Measurements from ENCODE around the gene ANTXR1.

Gene ANTXR1

DNA sequence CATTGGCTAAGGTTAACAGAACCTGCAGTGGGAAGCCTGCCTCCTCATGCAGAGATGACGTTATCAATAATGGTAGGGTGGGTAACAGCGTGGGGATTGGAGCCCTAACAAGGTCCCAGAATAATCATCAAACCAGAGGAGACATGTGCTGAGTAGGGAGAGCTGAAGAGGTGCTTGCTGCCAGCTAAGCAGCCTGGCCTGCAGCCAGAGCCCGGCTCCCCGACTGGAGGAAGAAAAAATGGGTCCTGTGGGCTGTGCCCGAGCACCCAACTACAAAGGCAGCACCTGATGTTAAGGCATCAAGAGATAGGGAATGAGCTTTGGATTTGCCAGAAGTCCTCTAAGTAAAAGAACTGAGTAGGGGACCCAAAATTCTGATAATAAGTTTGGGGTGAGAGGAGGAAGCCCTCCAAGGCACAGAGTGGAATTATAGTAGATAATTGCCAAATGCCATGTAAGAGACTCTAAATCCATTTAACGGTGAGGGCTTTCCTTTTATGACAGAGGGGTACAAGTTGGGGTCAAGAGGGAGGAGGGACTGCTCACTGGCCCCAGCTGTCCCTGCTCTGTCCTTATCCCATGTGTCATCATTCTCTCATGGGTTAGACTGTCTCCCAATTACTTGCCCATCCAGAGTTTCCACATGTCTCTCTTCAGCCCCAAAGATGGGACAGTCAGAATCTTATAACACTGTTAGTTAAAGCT is 156.1 kb downstream of the ANTXR1 start:
- no peaks in the 10 kb centered on the region for H4K20me1 ChIP-seq (ENCODE audit: insufficient read depth, low read length)
- H3K27me3 ChIP-seq (ENCODE audit: low read depth, low read length), result peaks cover 62% of the 10 kb centered on the region
- no peaks in the 10 kb centered on the region for H3K79me2 ChIP-seq (ENCODE audit: low read length)
- no peak overlapping the region for H2AFZ ChIP-seq (ENCODE audit: low read depth, low read length)
- H3K36me3 ChIP-seq (replicated peaks; ENCODE audit: low read depth, low read length), result no peaks in the 10 kb centered on the region
- H3K27ac ChIP-seq (ENCODE audit: low read length), result no peak overlapping the region
- H3K4me2 ChIP-seq (ENCODE audit: low read length), result peak overlapping the region; percentile 44; the same call in 1 of the 2 replicates
- peaks cover 11% of the 10 kb centered on the region for H3K4me1 ChIP-seq (ENCODE audit: low read length)
- H3K9me3 ChIP-seq (ENCODE audit: insufficient read depth, low read length), result no peaks in the 10 kb centered on the region
- no peak overlapping the region for H3K4me3 ChIP-seq (ENCODE audit: low read length)
- TF ChIP-seq, protein P1, sequence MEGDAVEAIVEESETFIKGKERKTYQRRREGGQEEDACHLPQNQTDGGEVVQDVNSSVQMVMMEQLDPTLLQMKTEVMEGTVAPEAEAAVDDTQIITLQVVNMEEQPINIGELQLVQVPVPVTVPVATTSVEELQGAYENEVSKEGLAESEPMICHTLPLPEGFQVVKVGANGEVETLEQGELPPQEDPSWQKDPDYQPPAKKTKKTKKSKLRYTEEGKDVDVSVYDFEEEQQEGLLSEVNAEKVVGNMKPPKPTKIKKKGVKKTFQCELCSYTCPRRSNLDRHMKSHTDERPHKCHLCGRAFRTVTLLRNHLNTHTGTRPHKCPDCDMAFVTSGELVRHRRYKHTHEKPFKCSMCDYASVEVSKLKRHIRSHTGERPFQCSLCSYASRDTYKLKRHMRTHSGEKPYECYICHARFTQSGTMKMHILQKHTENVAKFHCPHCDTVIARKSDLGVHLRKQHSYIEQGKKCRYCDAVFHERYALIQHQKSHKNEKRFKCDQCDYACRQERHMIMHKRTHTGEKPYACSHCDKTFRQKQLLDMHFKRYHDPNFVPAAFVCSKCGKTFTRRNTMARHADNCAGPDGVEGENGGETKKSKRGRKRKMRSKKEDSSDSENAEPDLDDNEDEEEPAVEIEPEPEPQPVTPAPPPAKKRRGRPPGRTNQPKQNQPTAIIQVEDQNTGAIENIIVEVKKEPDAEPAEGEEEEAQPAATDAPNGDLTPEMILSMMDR (IDR thresholded peaks at IDR 0.05; ENCODE audit: low read depth, low read length), result no peak
- TF ChIP-seq EZH2phosphoT487 (IDR thresholded peaks at IDR 0.05; ENCODE audit: low read depth), result no peak
- no peak overlapping the region for H3K9ac ChIP-seq (ENCODE audit: low read length)

DNA sequence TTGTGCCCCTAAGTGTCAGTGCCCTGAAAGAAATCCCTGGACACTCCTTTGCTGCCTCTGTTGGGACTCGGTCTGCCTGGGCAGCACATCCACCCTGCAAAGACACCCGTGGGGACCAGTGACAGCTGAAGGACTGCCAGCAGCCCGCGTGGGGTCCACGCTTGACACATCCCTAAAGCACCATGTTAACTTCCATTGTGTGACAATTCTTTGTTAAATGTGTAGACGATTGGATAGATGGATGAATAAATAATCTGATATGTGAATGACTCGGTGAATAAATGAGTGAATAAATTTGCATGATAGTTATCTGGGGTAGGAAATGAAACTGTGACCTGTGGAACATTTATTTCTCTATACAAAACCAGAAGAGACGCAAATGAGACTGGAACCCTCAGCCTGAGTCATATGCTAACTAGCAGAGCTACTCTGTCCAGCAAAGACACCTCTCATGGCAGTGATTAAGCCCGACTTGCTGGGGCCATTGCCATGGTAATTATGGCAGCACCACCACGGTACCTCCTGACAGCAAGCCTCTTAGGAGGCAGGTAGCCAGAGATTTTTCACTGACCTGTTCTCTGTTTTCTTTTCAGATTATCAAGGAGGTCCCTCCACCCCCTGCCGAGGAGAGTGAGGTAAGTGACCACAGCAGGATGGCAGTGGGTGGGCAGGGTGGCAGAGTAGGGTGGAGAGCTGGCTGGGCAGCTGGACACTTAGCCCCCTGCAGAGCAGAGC is 156.8 kb downstream of the ANTXR1 start:
- H3K4me3 ChIP-seq (ENCODE audit: low read length), result peak overlapping the region; percentile 8; the same call in 1 of the 2 replicates
- no peak overlapping the region for H3K27ac ChIP-seq (ENCODE audit: low read length)
- no peaks in the 10 kb centered on the region for H3K9me3 ChIP-seq (ENCODE audit: insufficient read depth, low read length)
- no peaks in the 10 kb centered on the region for H3K36me3 ChIP-seq (replicated peaks; ENCODE audit: low read depth, low read length)
- peak overlapping the region; percentile 44 for H3K4me2 ChIP-seq (ENCODE audit: low read length)
- peaks cover 11% of the 10 kb centered on the region for H3K4me1 ChIP-seq (ENCODE audit: low read length)
- TF ChIP-seq EZH2phosphoT487 (IDR thresholded peaks at IDR 0.05; ENCODE audit: low read depth), result no peak
- TF ChIP-seq, protein P1 (IDR thresholded peaks at IDR 0.05; ENCODE audit: low read depth, low read length), result no peak
- no peak overlapping the region for H2AFZ ChIP-seq (ENCODE audit: low read depth, low read length)
- no peaks in the 10 kb centered on the region for H3K79me2 ChIP-seq (ENCODE audit: low read length)
- H3K27me3 ChIP-seq (ENCODE audit: low read depth, low read length), result peaks cover 60% of the 10 kb centered on the region
- H3K9ac ChIP-seq (ENCODE audit: low read length), result no peak overlapping the region
- no peaks in the 10 kb centered on the region for H4K20me1 ChIP-seq (ENCODE audit: insufficient read depth, low read length)

DNA sequence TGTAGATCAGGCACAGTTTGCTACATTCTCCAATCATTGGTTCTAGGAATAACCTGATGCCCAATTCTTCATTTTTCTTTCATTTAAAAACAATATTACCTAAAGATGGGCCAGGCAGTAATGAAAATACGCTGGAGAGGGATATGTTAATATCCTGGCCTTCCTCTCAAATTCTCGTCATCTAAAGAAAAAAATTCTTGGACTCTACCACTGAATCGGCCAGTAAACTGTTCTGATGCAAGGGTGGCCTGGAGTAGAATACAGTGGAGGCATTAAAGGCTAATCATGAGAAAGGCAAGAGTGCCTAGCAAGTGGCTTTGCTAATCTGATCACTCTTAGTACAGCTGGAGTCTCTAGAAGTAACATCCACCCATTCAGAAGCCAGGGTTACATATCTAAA is 157.7 kb downstream of the ANTXR1 start:
- Histone ChIP-seq H3K9me3 (ENCODE audit: insufficient read depth, low read length) (no peaks in the 10 kb centered on the region), H3K9ac (ENCODE audit: low read length) (no peak overlapping the region), H3K27ac (ENCODE audit: low read length) (no peak overlapping the region), H3K27me3 (ENCODE audit: low read depth, low read length) (peaks cover 57% of the 10 kb centered on the region), H3K4me1 (ENCODE audit: low read length) (peaks cover 11% of the 10 kb centered on the region), H3K79me2 (ENCODE audit: low read length) (no peaks in the 10 kb centered on the region), H3K36me3 (replicated peaks; ENCODE audit: low read depth, low read length) (no peaks in the 10 kb centered on the region), H3K4me2 (ENCODE audit: low read length) (no peak overlapping the region), H3K4me3 (ENCODE audit: low read length) (no peak overlapping the region), H2AFZ (ENCODE audit: low read depth, low read length) (no peak overlapping the region), H4K20me1 (ENCODE audit: insufficient read depth, low read length) (no peaks in the 10 kb centered on the region)
- TF ChIP-seq EZH2phosphoT487 (IDR thresholded peaks at IDR 0.05; ENCODE audit: low read depth), result no peak
- TF ChIP-seq, protein P1 (IDR thresholded peaks at IDR 0.05; ENCODE audit: low read depth, low read length), result no peak

DNA sequence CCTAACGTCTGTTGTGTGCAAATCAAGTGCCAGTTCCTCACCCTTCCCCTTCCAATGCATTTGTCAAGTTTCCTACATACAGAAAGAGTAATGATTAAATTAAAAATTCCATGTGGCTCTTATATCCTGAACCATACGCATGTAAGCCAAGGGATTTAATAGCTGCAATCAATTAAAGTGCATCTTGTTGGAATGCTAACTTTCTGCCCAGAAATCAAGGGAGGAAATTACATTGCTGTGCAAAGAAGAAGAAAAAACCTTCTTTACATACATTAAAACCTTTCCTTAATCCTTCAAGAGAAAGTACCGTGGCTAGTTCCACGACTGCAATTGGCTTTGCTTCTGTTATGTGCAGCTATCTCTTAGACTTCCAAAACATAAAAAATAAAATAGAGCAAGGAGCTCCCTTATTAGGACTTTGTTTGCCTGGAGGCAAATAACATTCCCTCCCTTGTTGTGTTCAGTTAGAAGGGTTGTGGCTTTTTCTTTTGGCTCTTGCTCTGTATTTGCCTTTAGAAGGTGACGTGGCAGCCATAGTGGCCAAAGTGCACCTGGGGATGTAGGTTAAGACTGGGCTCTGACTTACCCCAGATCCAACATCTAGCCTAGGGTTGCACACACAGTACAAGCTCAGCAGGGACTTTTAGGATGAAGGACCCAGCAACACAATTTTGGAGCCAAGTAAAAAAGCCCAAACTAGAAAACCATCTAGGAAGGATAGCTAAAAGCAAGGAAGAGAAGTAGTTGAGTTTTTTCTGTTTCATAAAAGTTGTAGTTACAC is 158.3 kb downstream of the ANTXR1 start:
- Histone ChIP-seq H3K27ac (ENCODE audit: low read length) (no peak overlapping the region), H2AFZ (ENCODE audit: low read depth, low read length) (no peak overlapping the region), H3K36me3 (replicated peaks; ENCODE audit: low read depth, low read length) (no peaks in the 10 kb centered on the region), H3K9me3 (ENCODE audit: insufficient read depth, low read length) (no peaks in the 10 kb centered on the region), H3K79me2 (ENCODE audit: low read length) (no peaks in the 10 kb centered on the region), H3K27me3 (ENCODE audit: low read depth, low read length) (peaks cover 52% of the 10 kb centered on the region), H3K4me3 (ENCODE audit: low read length) (no peak overlapping the region), H3K4me2 (ENCODE audit: low read length) (no peak overlapping the region), H3K9ac (ENCODE audit: low read length) (no peak overlapping the region), H4K20me1 (ENCODE audit: insufficient read depth, low read length) (no peaks in the 10 kb centered on the region), H3K4me1 (ENCODE audit: low read length) (peaks cover 14% of the 10 kb centered on the region)
- TF ChIP-seq, protein P1 (IDR thresholded peaks at IDR 0.05; ENCODE audit: low read depth, low read length), result no peak
- no peak for TF ChIP-seq EZH2phosphoT487 (IDR thresholded peaks at IDR 0.05; ENCODE audit: low read depth)
